ENCODE measurements around the gene NTMT1.

- TF ChIP-seq POLR2A (IDR thresholded peaks at IDR 0.05; ENCODE audit: low read length) (no peak), GATA1 (IDR thresholded peaks at IDR 0.05; ENCODE audit: low read depth, low read length) (no peak)
Observed at GRCh38 chr9:129672702-129673101, 46.7 kb downstream of the NTMT1 start.

All from erythroblast (primary cell).